ENCODE measurements around the gene RO60.

Gene RO60

DNA sequence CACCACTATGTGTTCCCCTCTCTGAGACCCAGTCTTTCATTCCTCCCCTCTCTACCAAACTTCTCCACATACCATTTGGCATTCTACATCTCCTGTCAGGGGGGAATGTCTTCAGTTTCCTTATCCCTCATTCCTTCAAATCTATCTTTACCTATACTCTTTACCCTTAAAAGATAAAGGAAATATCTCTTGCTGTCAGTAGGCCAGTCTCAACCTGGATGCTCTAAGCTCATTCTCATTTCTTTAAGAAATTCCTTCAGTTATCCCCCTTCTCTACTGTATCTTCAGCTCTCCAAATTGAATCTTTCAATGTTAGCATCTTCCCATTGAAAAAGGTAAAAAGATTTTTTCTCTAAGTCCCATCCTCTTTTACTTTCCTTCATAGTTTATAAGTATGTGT, 6.5 kb downstream of the RO60 start:
- Histone ChIP-seq H3K4me3 (no peak overlapping the region), H3K4me1 (peaks cover 0 to 76% (median 17%) of the 10 kb centered on the region in 4 donors), H3K27me3 (no peaks in the 10 kb centered on the region), H3K27ac (no peak overlapping the region), H3K9me3 (no peaks in the 10 kb centered on the region), H3K36me3 (no peaks in the 10 kb centered on the region)
- intact Hi-C loops (cut with DNase I; ENCODE audit: low total_unique reads), result no loop called here
- DNase-seq, result no peak
- TF ChIP-seq, protein P1, sequence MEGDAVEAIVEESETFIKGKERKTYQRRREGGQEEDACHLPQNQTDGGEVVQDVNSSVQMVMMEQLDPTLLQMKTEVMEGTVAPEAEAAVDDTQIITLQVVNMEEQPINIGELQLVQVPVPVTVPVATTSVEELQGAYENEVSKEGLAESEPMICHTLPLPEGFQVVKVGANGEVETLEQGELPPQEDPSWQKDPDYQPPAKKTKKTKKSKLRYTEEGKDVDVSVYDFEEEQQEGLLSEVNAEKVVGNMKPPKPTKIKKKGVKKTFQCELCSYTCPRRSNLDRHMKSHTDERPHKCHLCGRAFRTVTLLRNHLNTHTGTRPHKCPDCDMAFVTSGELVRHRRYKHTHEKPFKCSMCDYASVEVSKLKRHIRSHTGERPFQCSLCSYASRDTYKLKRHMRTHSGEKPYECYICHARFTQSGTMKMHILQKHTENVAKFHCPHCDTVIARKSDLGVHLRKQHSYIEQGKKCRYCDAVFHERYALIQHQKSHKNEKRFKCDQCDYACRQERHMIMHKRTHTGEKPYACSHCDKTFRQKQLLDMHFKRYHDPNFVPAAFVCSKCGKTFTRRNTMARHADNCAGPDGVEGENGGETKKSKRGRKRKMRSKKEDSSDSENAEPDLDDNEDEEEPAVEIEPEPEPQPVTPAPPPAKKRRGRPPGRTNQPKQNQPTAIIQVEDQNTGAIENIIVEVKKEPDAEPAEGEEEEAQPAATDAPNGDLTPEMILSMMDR (IDR thresholded peaks at IDR 0.05), result no peak

DNA sequence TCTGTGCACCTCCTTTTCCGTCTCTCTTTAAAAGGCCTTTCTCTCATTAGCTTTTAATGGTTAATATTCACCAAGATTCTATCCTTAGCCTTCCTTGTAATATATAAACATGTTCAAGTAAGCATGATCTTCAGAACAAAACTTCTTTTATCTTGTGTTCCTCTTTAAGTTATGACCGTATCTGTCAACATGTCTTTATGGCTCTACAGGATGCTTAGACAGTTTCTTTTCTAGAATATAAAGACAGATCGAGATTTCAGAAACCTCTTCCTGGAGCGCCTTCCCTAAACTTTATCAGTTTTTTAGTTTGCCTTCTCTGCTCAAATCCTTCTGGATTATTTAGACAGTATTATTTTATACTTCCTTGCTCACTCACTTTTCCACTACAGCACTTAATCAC, 7.2 kb downstream of the RO60 start:
- H3K27ac ChIP-seq, result no peak overlapping the region
- peaks cover 0 to 72% (median 11%) of the 10 kb centered on the region in 4 donors for H3K4me1 ChIP-seq
- no peaks in the 10 kb centered on the region for H3K36me3 ChIP-seq
- no peak overlapping the region for H3K4me3 ChIP-seq
- DNase-seq, result no peak
- no peaks in the 10 kb centered on the region for H3K27me3 ChIP-seq
- H3K9me3 ChIP-seq, result no peaks in the 10 kb centered on the region
- intact Hi-C loops (cut with DNase I; ENCODE audit: low total_unique reads), result no loop called here
- TF ChIP-seq, protein P1 (IDR thresholded peaks at IDR 0.05), result no peak

DNA sequence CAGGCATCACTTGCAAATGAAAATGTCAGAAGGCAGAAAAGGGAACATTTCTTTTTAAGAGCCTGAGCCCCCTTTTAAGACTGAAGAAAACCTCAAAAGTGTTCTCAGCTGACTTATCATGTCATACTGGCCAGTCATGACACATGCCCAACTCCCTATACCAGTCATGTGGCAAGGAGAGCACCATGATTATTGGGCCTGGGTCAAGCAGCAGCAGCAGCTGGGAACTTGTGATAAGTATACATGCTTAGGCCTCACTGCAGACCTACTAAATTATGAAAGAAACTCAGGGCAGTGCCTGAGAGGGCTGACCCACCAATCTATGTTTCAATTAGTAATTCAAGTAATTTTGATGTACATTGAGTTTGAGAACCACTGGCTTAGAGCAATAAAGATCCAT, 8.6 kb downstream of the RO60 start:
- DNase-seq, result no peak
- Histone ChIP-seq H3K36me3 (no peaks in the 10 kb centered on the region), H3K4me3 (no peak overlapping the region), H3K27me3 (no peaks in the 10 kb centered on the region), H3K27ac (no peak overlapping the region), H3K9me3 (no peaks in the 10 kb centered on the region), H3K4me1 (peaks cover 0 to 64% (median 7%) of the 10 kb centered on the region in 4 donors)
- intact Hi-C loops (cut with DNase I; ENCODE audit: low total_unique reads), result no loop called here
- TF ChIP-seq, protein P1 (IDR thresholded peaks at IDR 0.05), result no peak

DNA sequence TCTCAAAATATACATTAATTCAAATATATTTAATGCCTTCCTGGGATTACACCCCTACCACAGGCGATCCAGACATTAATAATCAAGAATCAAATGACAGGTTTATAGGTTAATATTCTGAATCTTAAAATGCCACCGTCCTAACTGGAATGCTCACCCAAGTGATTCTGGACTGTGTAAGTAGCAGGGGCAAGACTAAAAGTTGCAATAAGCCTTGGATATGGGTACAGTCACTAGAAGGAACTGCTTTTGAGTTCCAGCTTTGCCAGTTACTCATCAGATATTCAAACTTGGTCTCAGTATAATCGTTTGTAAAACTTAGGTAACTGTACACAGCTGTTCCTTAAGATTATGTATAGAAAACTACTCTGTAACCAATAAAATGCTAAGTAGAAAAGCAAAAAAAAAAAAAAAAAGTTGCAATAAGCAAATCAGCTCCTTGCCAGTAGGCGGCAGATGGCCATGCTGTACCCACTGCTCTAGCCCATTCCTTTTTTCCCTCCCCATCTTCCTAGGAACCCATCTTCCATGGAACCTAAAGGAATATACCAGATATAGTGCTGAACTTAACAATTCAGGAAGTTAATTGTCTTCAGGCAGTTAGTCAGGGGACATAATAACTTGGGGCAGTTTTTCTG, 10.5 kb downstream of the RO60 start:
- DNase-seq, result no peak
- Histone ChIP-seq H3K9me3 (no peaks in the 10 kb centered on the region), H3K27ac (no peak overlapping the region), H3K4me1 (peaks cover 0 to 50% (median 7%) of the 10 kb centered on the region in 4 donors), H3K36me3 (no peaks in the 10 kb centered on the region), H3K27me3 (no peaks in the 10 kb centered on the region), H3K4me3 (no peak overlapping the region)
- intact Hi-C loops (cut with DNase I; ENCODE audit: low total_unique reads), result no loop called here
- TF ChIP-seq, protein P1 (IDR thresholded peaks at IDR 0.05), result no peak

DNA sequence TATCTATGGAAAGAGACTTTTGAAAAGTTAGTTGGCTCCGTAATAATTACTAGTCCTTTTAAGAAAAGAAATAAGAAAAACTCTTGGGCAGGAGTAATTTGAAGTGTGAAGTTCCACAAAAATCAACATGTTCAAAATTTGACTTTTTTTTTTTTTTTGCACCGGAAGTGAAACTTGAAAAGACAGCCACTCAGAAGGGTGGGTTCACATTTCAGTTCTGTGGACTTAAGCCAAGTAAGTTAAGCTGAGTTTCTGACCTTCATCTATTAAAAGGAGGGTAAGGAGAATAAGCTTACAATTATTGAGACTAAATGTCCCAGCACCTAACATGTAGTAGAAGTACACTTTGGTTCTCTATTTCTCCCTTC, 11.0 kb downstream of the RO60 start:
- no peaks in the 10 kb centered on the region for H3K9me3 ChIP-seq
- H3K4me3 ChIP-seq, result no peak overlapping the region
- intact Hi-C loops (cut with DNase I; ENCODE audit: low total_unique reads), result no loop called here
- H3K36me3 ChIP-seq, result no peaks in the 10 kb centered on the region
- TF ChIP-seq, protein P1 (IDR thresholded peaks at IDR 0.05), result no peak
- no peak for DNase-seq
- no peaks in the 10 kb centered on the region for H3K27me3 ChIP-seq
- peaks cover 0 to 45% (median 7%) of the 10 kb centered on the region in 4 donors for H3K4me1 ChIP-seq
- no peak overlapping the region for H3K27ac ChIP-seq

DNA sequence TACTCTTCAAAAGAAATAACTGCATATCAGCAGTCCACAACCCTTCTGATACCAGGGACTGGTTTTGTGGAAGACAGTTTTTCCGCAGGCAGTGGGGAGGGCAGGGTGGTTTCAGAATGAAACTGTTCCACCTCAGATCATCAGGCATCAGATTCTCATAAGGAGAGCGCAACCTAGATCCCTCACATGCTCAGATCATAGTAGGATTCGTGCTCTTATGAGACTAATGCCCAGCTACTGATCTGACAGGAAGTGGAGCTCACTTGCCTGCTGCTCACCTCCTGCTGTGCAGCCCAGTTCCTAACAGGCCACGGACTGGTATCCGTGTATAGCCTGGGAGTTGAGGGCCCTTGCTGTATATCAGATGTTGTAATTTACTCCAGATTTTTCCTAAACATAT, 11.5 kb downstream of the RO60 start:
- TF ChIP-seq, protein P1 (IDR thresholded peaks at IDR 0.05), result no peak
- H3K36me3 ChIP-seq, result no peaks in the 10 kb centered on the region
- H3K9me3 ChIP-seq, result no peaks in the 10 kb centered on the region
- H3K27ac ChIP-seq, result no peak overlapping the region
- intact Hi-C loops (cut with DNase I; ENCODE audit: low total_unique reads), result no loop called here
- no peaks in the 10 kb centered on the region for H3K27me3 ChIP-seq
- no peak for DNase-seq
- peaks cover 0 to 40% (median 7%) of the 10 kb centered on the region in 4 donors for H3K4me1 ChIP-seq
- no peak overlapping the region for H3K4me3 ChIP-seq
